GM12875 (cell line): ENCODE data around the gene STX19.

Experiments used
- H3K4me3 ChIP-seq: one replicate; pipeline ENCODE4 v1.5.1; 2011; ENCODE audit warnings: low read depth, low read length, control low read depth
- CTCF ChIP-seq: IDR thresholded peaks from 2 replicates; pipeline ENCODE4 v1.5.1; 2011; ENCODE audit warnings: low read depth, mild to moderate bottlenecking, control low read depth, inconsistent platforms, low read length, moderate library complexity, borderline replicate concordance; ENCODE audit not compliant: insufficient read depth

The STX19 gene

GRCh38 chr3:94065819-94066480, 37.6 kb upstream of the STX19 start:
- TF ChIP-seq CTCF: no peak
- no peak overlapping the region for H3K4me3 ChIP-seq

GRCh38 chr3:94065122-94065521, 36.7 kb upstream of the STX19 start:
- no peak for TF ChIP-seq CTCF
- H3K4me3 ChIP-seq: no peak overlapping the region

GRCh38 chr3:94064243-94064860, 36.0 kb upstream of the STX19 start:
- no peak for TF ChIP-seq CTCF
- no peak overlapping the region for H3K4me3 ChIP-seq

- no peak for TF ChIP-seq CTCF
- peak overlapping the region; percentile 66 for H3K4me3 ChIP-seq
These were observed 35.2 kb upstream of the STX19 start for GRCh38 chr3:94063496-94064119.

GRCh38 chr3:94062513-94063404, 34.4 kb upstream of the STX19 start, which contains the start of the genes DHFR2 and NSUN3:
TSS of gene DHFR2 (minus strand) at chr3:94062916. CDS start at chr3:94061511, 1,405 bp downstream.
TSS of gene NSUN3 (plus strand) at chr3:94063061. CDS start at chr3:94063127, 66 bp downstream.
- no peak for TF ChIP-seq CTCF
- peak within 1 kb of the TSS; percentile 66 for H3K4me3 ChIP-seq

- no peak overlapping the region for H3K4me3 ChIP-seq
These were observed 32.9 kb upstream of the STX19 start for GRCh38 chr3:94061297-94061696.

More at GRCh38 chr3:94061297-94061696, 32.9 kb upstream of the STX19 start:
- TF ChIP-seq CTCF: no peak
